K562 treated with DMSO at 1 percent for 12 hours (cell line): ENCODE results near the gene GOLGA5. TPM values are rescaled to one million over a fixed set of nuclear protein-coding genes. Genes with fewer than 3 reads are reported as not detected.

Source experiments
- total RNA-seq: library from RNA; unstranded; fragments of 300-600 nt; gene quantifications from 2 replicates; pipeline ENCODE4 v1.2.3, GENCODE V29; 2022; ENCODE audit not compliant: insufficient read depth

GOLGA5 gene
- 7.2 and 18.4 TPM in 2 replicates for total RNA-seq

GRCh38 chr14:92793709-92794546 lies at the start of gene GOLGA5:
Gene GOLGA5, plus strand, starts transcription at chr14:92794305. Its CDS starts 3,133 bp downstream, at chr14:92797438.

DNA sequence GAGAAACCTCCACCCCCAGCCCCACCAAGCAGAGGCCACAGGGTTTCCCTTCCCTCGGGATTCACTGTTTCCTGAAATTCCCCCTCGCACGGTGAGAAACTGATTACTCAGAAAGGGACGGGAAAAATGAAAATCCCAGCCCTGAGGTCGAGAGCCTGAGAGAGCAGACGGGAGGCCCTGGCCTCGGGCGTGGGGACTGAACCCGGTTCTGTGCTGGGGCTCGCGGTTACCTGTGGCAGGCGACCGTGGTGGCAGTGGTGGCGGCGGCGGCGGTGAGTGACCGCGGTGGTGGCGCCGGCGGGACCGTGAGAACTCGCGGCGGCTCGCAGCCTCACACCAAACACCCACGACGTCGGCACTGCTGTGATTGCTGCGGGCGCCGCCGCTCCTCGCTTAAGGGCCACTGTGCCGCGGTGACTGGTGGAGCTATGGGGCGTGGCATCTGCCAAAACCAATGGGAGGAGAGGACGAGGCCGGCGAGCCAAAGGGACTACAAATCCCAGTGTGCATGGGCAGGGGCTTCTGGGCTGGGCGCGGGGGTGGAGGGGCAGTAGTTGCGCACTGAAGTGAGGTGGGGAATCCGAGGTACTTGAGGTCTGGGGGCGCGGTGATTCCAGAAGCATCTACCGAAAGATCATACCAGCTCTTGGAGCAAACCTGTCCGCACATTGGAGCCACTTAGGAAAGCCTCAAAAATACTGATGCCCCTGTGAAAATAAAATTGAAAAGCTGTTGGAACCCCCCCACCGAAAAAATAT lies 45.7 kb upstream of the GOLGA5 start, which contains the start of gene LGMN:
Gene LGMN (minus strand): TSS at position 369 of the 758 bp plus-strand sequence. CDS start 15,841 bp downstream, outside the sequence.

Other genes starting within 250 kb of the GOLGA5 start
- gene LGMN, start 45.7 kb upstream of the GOLGA5 start, total RNA-seq, result 11.5 and 17.2 TPM in 2 replicates
- not detected in 2 replicates for gene CHGA, start 128.8 kb downstream of the GOLGA5 start, total RNA-seq